Left lung (tissue), 14 donors: ENCODE results near the gene LIMK1. TPM values are rescaled to one million over a fixed set of nuclear protein-coding genes. Genes with fewer than 3 reads are reported as not detected.

Source experiments
- ATAC-seq: fragments of 200-7000 bp; cut with Tn5 transposase; one replicate; pipeline ENCODE4 v1.9.1; 2020; ENCODE audit warnings: moderate library complexity
- DNase-seq, 4 donors: peaks; one replicate each; pipeline ENCODE4 v3.0.0-alpha.2; 2013 to 2020
- H3K27ac ChIP-seq, 2 donors: fragments of 200-600 bp; sonication (generic) in 1 of 2; one replicate each; pipeline versions ENCODE4 v1.5.0 to v1.8.0; 2020 to 2021
- H3K27me3 ChIP-seq, 2 donors: fragments of 200-600 bp; sonication (generic) in 1 of 2; one replicate each; pipeline versions ENCODE4 v1.5.0 to v1.8.0; 2020 to 2021
- H3K36me3 ChIP-seq, 2 donors: fragments of 200-600 bp; sonication (generic) in 1 of 2; one replicate each; pipeline versions ENCODE4 v1.5.0 to v1.8.0; 2020 to 2021
- H3K4me1 ChIP-seq, 2 donors: fragments of 200-600 bp; one replicate each; pipeline ENCODE4 v1.8.0; 2021
- H3K4me3 ChIP-seq, 2 donors: fragments of 200-600 bp; sonication (generic) in 1 of 2; one replicate each; pipeline versions ENCODE4 v1.5.0 to v1.8.0; 2020 to 2021; ENCODE audit warnings: mild to moderate bottlenecking in 1 of 2
- H3K9me3 ChIP-seq, 2 donors: fragments of 200-600 bp; sonication (generic) in 1 of 2; one replicate each; pipeline versions ENCODE4 v1.5.0 to v1.8.0; 2020 to 2021
- intact Hi-C, 2 donors: fragments of 100-400 bp; cut with DNase I; formaldehyde crosslinking; loops; one replicate each; pipeline versions ENCODE4 v1.11.2 to v1.14.2; 2022
- long read RNA-seq, 12 donors: library from polyadenylated mRNA in 2 of 12; unstranded in 2 of 12; transcript quantifications; one replicate each; pipeline ENCODE4 v2.0.0 and lab custom pipeline, GENCODE V29; 2019 to 2026
- polyA plus RNA-seq, 6 donors: library from polyadenylated mRNA; unstranded; fragments of 120-200 nt; gene quantifications; one replicate each; pipeline ENCODE4 v1.2.1, GENCODE V29; 2013; ENCODE audit not compliant: insufficient read length in 6 of 6
- total RNA-seq, 2 donors: library from RNA; stranded (reverse); fragmentation: NEBNext Ultra II Directional; extraction: Animal tissue kit (Norgen Biotek cat#: 25700); gene quantifications; one replicate each; pipeline ENCODE4 v1.2.1, GENCODE V29; 2021
- TF ChIP-seq, protein P1 (sequence below), 2 donors: fragments of 200-600 bp; sonication (generic) in 1 of 2; IDR thresholded peaks; one replicate each; pipeline versions ENCODE4 v1.5.0 to v1.8.0; 2021; ENCODE audit warnings: antibody characterized with exemption in 2 of 2
- donor health status: DM: no; HTN: yes; CAD: no.
- donor health status: DM: no; HTN: no; CAD: no.

Gene LIMK1
- total RNA-seq, result 10 to 100 TPM; 40.8 to 47.2 TPM
- 10 to 100 TPM; 17.4 to 26.0 (median 24.0) TPM for polyA plus RNA-seq
- long read RNA-seq, donor 1, partial matches to known transcripts, result 0 of 2 reads
- long read RNA-seq, donor 1, other reads (novel, unspliced or antisense), result 0 of 2 reads
- long read RNA-seq, donor 2, transcript LIMK1-201 (16 exons, 3,219 nt), result major isoform, 6 of 6 reads
- long read RNA-seq, donor 2, partial matches to known transcripts, result 0 of 6 reads
- long read RNA-seq, donor 2, other reads (novel, unspliced or antisense), result 0 of 6 reads
- long read RNA-seq, donor 3, transcript LIMK1-201 (16 exons, 3,219 nt), result major isoform, 6 of 6 reads
- long read RNA-seq, donor 3, partial matches to known transcripts, result 0 of 6 reads
- long read RNA-seq, donor 3, other reads (novel, unspliced or antisense), result 0 of 6 reads
- long read RNA-seq, donor 4, result 0 reads
- long read RNA-seq, donor 5, transcript LIMK1-201 (16 exons, 3,219 nt), result major isoform, 5 of 5 reads
- long read RNA-seq, donor 5, partial matches to known transcripts, result 0 of 5 reads
- long read RNA-seq, donor 5, other reads (novel, unspliced or antisense), result 0 of 5 reads
- long read RNA-seq, donor 6, partial matches to known transcripts, result 0 of 3 reads
- long read RNA-seq, donor 6, other reads (novel, unspliced or antisense), result 0 of 3 reads
- long read RNA-seq, donor 7, partial matches to known transcripts, result 0 of 4 reads
- long read RNA-seq, donor 7, other reads (novel, unspliced or antisense), result 0 of 4 reads
- long read RNA-seq, donor 8, partial matches to known transcripts, result 0 of 4 reads
- long read RNA-seq, donor 8, other reads (novel, unspliced or antisense), result 0 of 4 reads
- long read RNA-seq, donor 9, result 0 reads
- long read RNA-seq, donor 10, partial matches to known transcripts, result 2 of 2 reads
- long read RNA-seq, donor 10, other reads (novel, unspliced or antisense), result 0 of 2 reads
- long read RNA-seq, donor 11, transcript LIMK1-201 (16 exons, 3,219 nt), result major isoform, 13 of 21 reads
- long read RNA-seq, donor 11, partial matches to known transcripts, result 8 of 21 reads
- long read RNA-seq, donor 11, other reads (novel, unspliced or antisense), result 0 of 21 reads
- long read RNA-seq, donor 12, partial matches to known transcripts, result 8 of 10 reads
- long read RNA-seq, donor 12, other reads (novel, unspliced or antisense), result 0 of 10 reads

DNA sequence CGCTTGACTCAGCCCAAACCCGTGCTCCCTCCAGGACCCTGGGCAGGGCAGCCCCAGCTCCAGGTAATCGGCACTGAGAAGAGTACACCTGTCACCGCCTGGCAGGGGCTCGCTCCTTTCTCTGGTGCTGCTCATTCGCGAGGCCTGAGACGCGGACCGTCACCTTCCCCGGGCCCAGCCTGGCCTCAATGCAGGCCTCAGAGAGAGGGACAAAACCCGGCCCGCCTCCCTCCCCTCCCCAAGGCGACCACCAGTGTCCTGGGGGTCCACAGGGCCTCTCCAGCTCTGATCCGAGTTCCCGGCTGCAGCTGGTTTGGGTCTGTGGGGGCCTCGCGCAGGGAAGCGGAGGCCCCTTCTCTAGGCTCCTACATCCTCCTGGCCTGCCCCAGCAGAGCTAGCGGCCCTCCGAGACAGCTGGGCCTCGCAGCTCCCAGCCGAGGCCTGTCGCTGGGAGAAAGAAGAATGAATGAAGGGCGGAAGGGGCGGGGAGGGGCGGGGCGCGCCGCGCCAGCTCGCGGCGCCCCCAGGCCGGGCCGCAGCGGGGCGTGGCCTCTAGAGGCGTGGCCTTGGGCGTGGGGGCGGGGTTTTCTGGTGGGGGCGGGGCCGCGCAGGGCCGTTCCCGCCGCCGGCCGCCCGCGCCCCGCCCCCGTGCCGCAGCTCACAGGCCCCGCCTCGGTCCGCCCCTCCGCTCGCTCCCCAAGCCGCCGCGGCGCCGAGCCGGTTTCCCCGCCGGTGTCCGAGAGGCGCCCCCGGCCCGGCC is at the start of gene LIMK1:
LIMK1 (plus strand) TSS at position 688 of the 760 bp plus-strand sequence. CDS start 187 bp downstream, outside the sequence.
- DNase-seq, result peak; percentile 82 to 96 (median 88)
- TF ChIP-seq, protein P1, sequence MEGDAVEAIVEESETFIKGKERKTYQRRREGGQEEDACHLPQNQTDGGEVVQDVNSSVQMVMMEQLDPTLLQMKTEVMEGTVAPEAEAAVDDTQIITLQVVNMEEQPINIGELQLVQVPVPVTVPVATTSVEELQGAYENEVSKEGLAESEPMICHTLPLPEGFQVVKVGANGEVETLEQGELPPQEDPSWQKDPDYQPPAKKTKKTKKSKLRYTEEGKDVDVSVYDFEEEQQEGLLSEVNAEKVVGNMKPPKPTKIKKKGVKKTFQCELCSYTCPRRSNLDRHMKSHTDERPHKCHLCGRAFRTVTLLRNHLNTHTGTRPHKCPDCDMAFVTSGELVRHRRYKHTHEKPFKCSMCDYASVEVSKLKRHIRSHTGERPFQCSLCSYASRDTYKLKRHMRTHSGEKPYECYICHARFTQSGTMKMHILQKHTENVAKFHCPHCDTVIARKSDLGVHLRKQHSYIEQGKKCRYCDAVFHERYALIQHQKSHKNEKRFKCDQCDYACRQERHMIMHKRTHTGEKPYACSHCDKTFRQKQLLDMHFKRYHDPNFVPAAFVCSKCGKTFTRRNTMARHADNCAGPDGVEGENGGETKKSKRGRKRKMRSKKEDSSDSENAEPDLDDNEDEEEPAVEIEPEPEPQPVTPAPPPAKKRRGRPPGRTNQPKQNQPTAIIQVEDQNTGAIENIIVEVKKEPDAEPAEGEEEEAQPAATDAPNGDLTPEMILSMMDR (IDR thresholded peaks at IDR 0.05), result no peak
- peak; percentile 91 for ATAC-seq
- H3K27ac ChIP-seq, result peak within 1 kb of the TSS; percentile 1 to 58
- H3K27me3 ChIP-seq, result no peaks in the 10 kb centered on the region
- peak within 1 kb of the TSS; percentile 64 to 82 for H3K4me3 ChIP-seq
- peaks cover 0 to 18% of the 10 kb centered on the region in 2 donors for H3K36me3 ChIP-seq
- H3K9me3 ChIP-seq, result no peaks in the 10 kb centered on the region
- intact Hi-C loops, result no loop called here
- H3K4me1 ChIP-seq, result peaks cover 16 to 23% of the 10 kb centered on the region in 2 donors

DNA sequence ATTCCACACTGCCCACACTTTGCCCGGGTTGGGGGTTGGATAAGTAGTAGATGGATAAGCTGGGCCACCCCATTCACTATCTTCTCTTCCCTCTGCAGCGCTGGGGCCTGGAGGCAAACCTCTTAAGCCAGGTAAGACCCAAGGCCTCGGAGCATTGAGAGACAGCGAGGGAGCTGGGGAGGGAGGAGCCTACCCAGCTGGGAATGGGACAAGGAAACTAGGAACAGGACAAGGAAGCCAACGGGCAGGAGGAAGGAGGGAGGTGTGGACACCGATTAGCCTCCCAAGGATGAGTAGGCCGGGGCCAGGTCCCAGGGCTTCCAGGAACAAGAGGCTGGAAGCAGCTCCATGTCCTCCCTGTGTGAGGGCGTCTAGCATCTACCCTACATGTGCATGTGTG is 46.0 kb upstream of the LIMK1 start:
- ATAC-seq (no peak), DNase-seq (peak in 1 of 4 donors; percentile 30)
- TF ChIP-seq, protein P1 (IDR thresholded peaks at IDR 0.05), result no peak
- Histone ChIP-seq H3K36me3 (peaks cover 0 to 3% of the 10 kb centered on the region in 2 donors), H3K27ac (no peak overlapping the region), H3K27me3 (no peaks in the 10 kb centered on the region), H3K9me3 (no peaks in the 10 kb centered on the region), H3K4me3 (no peak overlapping the region), H3K4me1 (peaks cover 12 to 14% of the 10 kb centered on the region in 2 donors)
- intact Hi-C loops, result no loop called here

DNA sequence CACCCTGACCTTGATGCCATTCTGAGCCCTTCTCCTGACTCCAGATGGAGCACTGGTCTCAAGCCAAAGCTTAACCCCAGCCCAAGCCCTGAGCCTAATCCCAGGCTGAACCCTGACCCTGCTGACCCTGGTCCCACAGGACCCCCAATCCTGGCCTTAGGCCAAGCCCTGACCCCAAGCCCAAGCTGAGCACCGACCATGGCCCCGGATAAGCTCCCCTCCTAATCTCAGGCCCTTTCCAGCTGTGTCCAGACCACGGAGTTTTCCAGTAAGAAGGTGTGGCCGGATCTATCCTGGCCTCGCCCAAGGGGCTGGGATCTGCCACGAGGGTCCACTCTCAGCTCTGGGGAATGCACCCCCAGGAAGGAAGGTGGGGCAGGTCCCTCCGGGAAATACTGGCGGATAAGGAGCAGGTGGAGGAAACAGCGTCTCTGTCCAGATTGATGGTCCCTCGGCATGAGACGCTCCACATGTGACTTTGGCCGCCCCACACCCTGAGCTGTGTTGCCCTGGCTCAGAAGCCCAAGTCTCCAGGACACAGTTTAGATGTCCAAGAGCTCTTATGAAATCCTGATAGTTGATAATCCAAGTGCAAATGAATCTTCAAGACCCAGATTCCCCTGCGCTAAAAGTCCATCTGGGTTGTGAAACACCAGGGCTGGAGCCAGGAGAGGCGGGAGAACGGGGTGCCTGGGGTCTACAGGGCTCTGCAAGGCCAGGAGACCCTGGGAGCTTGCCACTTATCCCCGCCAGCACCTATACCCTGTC is 45.2 kb upstream of the LIMK1 start:
- TF ChIP-seq, protein P1 (IDR thresholded peaks at IDR 0.05), result no peak
- intact Hi-C loops, result no loop called here
- Histone ChIP-seq H3K27me3 (no peaks in the 10 kb centered on the region), H3K27ac (no peak overlapping the region), H3K4me1 (peaks cover 4 to 6% of the 10 kb centered on the region in 2 donors), H3K4me3 (no peak overlapping the region), H3K9me3 (no peaks in the 10 kb centered on the region), H3K36me3 (peaks cover 0 to 3% of the 10 kb centered on the region in 2 donors)
- ATAC-seq (no peak), DNase-seq (peak in 2 of 4 donors; percentile 56 to 71)

DNA sequence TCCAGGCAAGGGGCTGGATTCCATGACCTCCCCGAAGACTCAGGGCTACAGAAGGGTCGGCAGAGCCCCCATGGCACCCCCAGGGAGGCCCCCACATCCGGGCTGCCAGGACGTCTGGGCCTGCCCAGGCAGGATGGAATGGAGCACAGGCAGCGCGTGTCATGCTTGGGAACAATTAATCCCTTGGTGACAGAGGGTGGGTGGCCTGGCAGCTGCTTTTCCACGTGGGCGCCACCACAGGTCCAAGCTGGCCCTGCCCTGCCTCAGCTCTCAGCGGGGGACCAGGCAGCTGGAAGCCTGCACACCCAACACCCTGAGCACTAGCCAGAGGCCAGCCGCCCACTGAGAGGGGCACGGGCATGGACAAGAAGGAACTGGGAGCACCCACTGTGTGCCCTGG is 44.3 kb upstream of the LIMK1 start:
- Histone ChIP-seq H3K4me3 (no peak overlapping the region), H3K27ac (no peak overlapping the region), H3K27me3 (no peaks in the 10 kb centered on the region), H3K36me3 (peaks cover 0 to 3% of the 10 kb centered on the region in 2 donors), H3K9me3 (no peaks in the 10 kb centered on the region), H3K4me1 (peaks cover 0 to under 1% of the 10 kb centered on the region in 2 donors)
- DNase-seq (peak in 1 of 4 donors; percentile 72), ATAC-seq (no peak)
- intact Hi-C loops, result no loop called here
- TF ChIP-seq, protein P1 (IDR thresholded peaks at IDR 0.05), result no peak
